Naive thymus-derived CD8-positive, alpha-beta T cell (primary cell): ENCODE measurements around the gene TRAF5. TPM values are rescaled to one million over a fixed set of nuclear protein-coding genes. Genes with fewer than 3 reads are reported as not detected.
A peak's percentile ranks its signal among the peaks of the same experiment; 100 is the strongest.
"Not testable (repeated sequence)": the region's sequence is repeated elsewhere in the genome, so short reads cannot be mapped to it uniquely, and the experiment has no call there.

Source experiments
- ATAC-seq, 2 donors: fragments of 150-1000 bp; cut with Tn5 transposase in 1 of 2; sonication (Bioruptor Pico), chemical (Tn5 transposase) in 1 of 2; 1 replicate in 1 of 2; 2 replicates in 1 of 2; pipeline ENCODE4 v1.10.0; 2021; ENCODE audit warnings: mild to moderate bottlenecking in 2 of 2, moderate library complexity in 2 of 2
- POLR2A ChIA-PET: fragments of 350-600 bp; sonication (Branson Sonifier 250); formaldehyde crosslinking; loops from one replicate; lab custom pipeline; 2021; ENCODE audit warnings: antibody characterized with exemption; lab: Charles Lee
- DNase-seq, 10 donors: peaks; one replicate each; pipeline versions ENCODE4 v3.0.0 to v3.0.0-alpha.2; 2020 to 2022
- H3K27ac Mint-ChIP-seq, 10 donors: one replicate each; pipeline ENCODE4 v1.8.0; 2020 to 2022; ENCODE audit warnings: mild to moderate bottlenecking in 10 of 10, mixed read lengths in 10 of 10, moderate library complexity in 4 of 10, inconsistent platforms in 1 of 10
- H3K27me3 Mint-ChIP-seq, 5 donors: one replicate each; pipeline ENCODE4 v1.8.0; 2021 to 2022; ENCODE audit warnings: mixed read lengths in 5 of 5
- H3K36me3 Mint-ChIP-seq, 3 donors: one replicate each; pipeline ENCODE4 v1.8.0; 2020 to 2022; ENCODE audit warnings: mixed read lengths in 3 of 3, mild to moderate bottlenecking in 2 of 3, inconsistent platforms in 1 of 3
- H3K4me1 Mint-ChIP-seq, 4 donors: one replicate each; pipeline ENCODE4 v1.8.0; 2021 to 2022; ENCODE audit warnings: mixed read lengths in 4 of 4
- H3K4me3 Mint-ChIP-seq, 10 donors: one replicate each; pipeline ENCODE4 v1.8.0; 2020 to 2022; ENCODE audit warnings: mild to moderate bottlenecking in 10 of 10, mixed read lengths in 10 of 10, moderate library complexity in 6 of 10, inconsistent platforms in 1 of 10
- H3K9me3 Mint-ChIP-seq, 9 donors: one replicate each; pipeline ENCODE4 v1.8.0; 2020 to 2022; ENCODE audit warnings: mixed read lengths in 9 of 9, mild to moderate bottlenecking in 3 of 9, inconsistent platforms in 1 of 9, moderate library complexity in 1 of 9
- polyA plus RNA-seq, 3 donors: library from polyadenylated mRNA; unstranded; fragments of 300-500 nt; fragmentation: Illumina TruSeq; gene quantifications; one replicate each; pipeline ENCODE4 v1.2.3, GENCODE V29; 2021
- total RNA-seq, 8 experiments: library from RNA in 2 of 8; stranded (reverse) in 2 of 8; gene quantifications; one replicate each; pipeline ENCODE4 v1.2.3 and lab custom pipeline; 2021 to 2026

Gene TRAF5
- total and polyA plus RNA-seq, 5 experiments from 2014 or later: 18.2 to 74.3 (median 32.5) TPM

- peaks cover 4 to 39% (median 9%) of the 10 kb centered on the region in 3 donors for H3K36me3 Mint-ChIP-seq
- POLR2A ChIA-PET: interaction anchor here (0.8 kb wide), 1 partner anchor 15 kb away, joined by 3 read pairs; no protein-coding TSS in a partner anchor
- DNase-seq (no peak), ATAC-seq (no peak)
- no peak overlapping the region for H3K4me3 Mint-ChIP-seq
- peaks cover 2 to 8% (median 4%) of the 10 kb centered on the region in 4 donors for H3K4me1 Mint-ChIP-seq
- H3K27ac Mint-ChIP-seq: peak overlapping the region in 9 of 10 donors; percentile 31 to 73 (median 49)
- H3K27me3 Mint-ChIP-seq: no peaks in the 10 kb centered on the region
- no peaks in the 10 kb centered on the region for H3K9me3 Mint-ChIP-seq
Measured at GRCh38 chr1:211313392-211313791, 13.2 kb upstream of the TRAF5 start.

GRCh38 chr1:211318576-211319280, 7.9 kb upstream of the TRAF5 start:
- ATAC-seq (no peak), DNase-seq (no peak)
- Mint-ChIP-seq H3K27ac (peak overlapping the region in 5 of 10 donors; percentile 3 to 85 (median 57)), H3K9me3 (no peaks in the 10 kb centered on the region), H3K36me3 (peaks cover under 1 to 13% (median 3%) of the 10 kb centered on the region in 3 donors), H3K4me1 (peaks cover 1 to 12% (median 5%) of the 10 kb centered on the region in 4 donors), H3K4me3 (no peak overlapping the region), H3K27me3 (no peaks in the 10 kb centered on the region)
- POLR2A ChIA-PET: no interaction called here

GRCh38 chr1:211319892-211320291, 6.7 kb upstream of the TRAF5 start:
- Mint-ChIP-seq H3K27ac (no peak overlapping the region), H3K9me3 (no peaks in the 10 kb centered on the region), H3K4me1 (peaks cover 1 to 17% (median 11%) of the 10 kb centered on the region in 4 donors), H3K4me3 (no peak overlapping the region), H3K27me3 (no peaks in the 10 kb centered on the region), H3K36me3 (peaks cover 0 to 4% (median 0%) of the 10 kb centered on the region in 3 donors)
- POLR2A ChIA-PET: no interaction called here
- ATAC-seq (no peak), DNase-seq (no peak)

GRCh38 chr1:211320980-211321379, 5.7 kb upstream of the TRAF5 start:
- no peaks in the 10 kb centered on the region for H3K27me3 Mint-ChIP-seq
- no peak for DNase-seq
- H3K4me1 Mint-ChIP-seq: peaks cover 5 to 27% (median 19%) of the 10 kb centered on the region in 4 donors
- H3K9me3 Mint-ChIP-seq: no peaks in the 10 kb centered on the region
- no peaks in the 10 kb centered on the region for H3K36me3 Mint-ChIP-seq
- POLR2A ChIA-PET: no interaction called here
- ATAC-seq: no peak
- no peak overlapping the region for H3K27ac Mint-ChIP-seq
- no peak overlapping the region for H3K4me3 Mint-ChIP-seq

GRCh38 chr1:211321646-211322045, 5.0 kb upstream of the TRAF5 start:
- DNase-seq, H3K9me3 Mint-ChIP-seq, H3K4me3 Mint-ChIP-seq, H3K36me3 Mint-ChIP-seq, H3K27me3 Mint-ChIP-seq, ATAC-seq, POLR2A ChIA-PET, H3K27ac Mint-ChIP-seq: not testable (repeated sequence)
- H3K4me1 Mint-ChIP-seq: peaks cover 9 to 31% (median 24%) of the 10 kb centered on the region in 4 donors

- ATAC-seq (peak; percentile 64 to 73), DNase-seq (peak in 9 of 10 donors; percentile 41 to 83 (median 70))
- H3K4me3 Mint-ChIP-seq: no peak overlapping the region
- H3K27me3 Mint-ChIP-seq: no peaks in the 10 kb centered on the region
- H3K4me1 Mint-ChIP-seq: peaks cover 18 to 44% (median 34%) of the 10 kb centered on the region in 4 donors
- H3K36me3 Mint-ChIP-seq: no peaks in the 10 kb centered on the region
- no peaks in the 10 kb centered on the region for H3K9me3 Mint-ChIP-seq
- POLR2A ChIA-PET: interaction anchor here (0.7 to 1.4 kb wide), 6 partner anchors 12 to 190 kb away, joined by 3 to 12 read pairs (median 3); no protein-coding TSS in a partner anchor
- H3K27ac Mint-ChIP-seq: peak overlapping the region in 1 of 10 donors; percentile 41
Measured at GRCh38 chr1:211323156-211324063, 3.2 kb upstream of the TRAF5 start.

- H3K27me3 Mint-ChIP-seq: no peaks in the 10 kb centered on the region
- peaks cover 0 to 3% (median 0%) of the 10 kb centered on the region in 3 donors for H3K36me3 Mint-ChIP-seq
Measured at GRCh38 chr1:211324992-211325775, 1.4 kb upstream of the TRAF5 start.

GRCh38 chr1:211326140-211326527, 499 bp upstream of the TRAF5 start:
- POLR2A ChIA-PET: interaction anchor here (1.4 to 6.4 kb wide), 4 partner anchors 12 to 189 kb away, joined by 3 to 50 read pairs (median 24); no protein-coding TSS in a partner anchor
- DNase-seq (peak in 2 of 10 donors; percentile 17 to 23), ATAC-seq (no peak)
- peak overlapping the region; percentile 92 to 98 (median 96) for H3K27ac Mint-ChIP-seq
- H3K4me1 Mint-ChIP-seq: peaks cover 38 to 66% (median 61%) of the 10 kb centered on the region in 4 donors
- H3K27me3 Mint-ChIP-seq: no peaks in the 10 kb centered on the region
- peak overlapping the region; percentile 83 to 95 (median 92) for H3K4me3 Mint-ChIP-seq
- H3K36me3 Mint-ChIP-seq: peaks cover 0 to 11% (median 0%) of the 10 kb centered on the region in 3 donors
- H3K9me3 Mint-ChIP-seq: no peaks in the 10 kb centered on the region

More at GRCh38 chr1:211324992-211325775, 1.4 kb upstream of the TRAF5 start:
- H3K27ac Mint-ChIP-seq: peak overlapping the region; percentile 3 to 98 (median 96)
- H3K4me3 Mint-ChIP-seq: peak overlapping the region; percentile 50 to 95 (median 92)
- H3K9me3 Mint-ChIP-seq: no peaks in the 10 kb centered on the region
- ATAC-seq: no peak
- peaks cover 28 to 60% (median 52%) of the 10 kb centered on the region in 4 donors for H3K4me1 Mint-ChIP-seq
- POLR2A ChIA-PET: interaction anchor here (0.6 to 6.4 kb wide), 6 partner anchors 13 to 1736 kb away, joined by 3 to 50 read pairs (median 4); no protein-coding TSS in a partner anchor
- DNase-seq: no peak

- Mint-ChIP-seq H3K27ac (peak overlapping the region; percentile 92 to 98 (median 95)), H3K36me3 (peaks cover 0 to 11% (median 0%) of the 10 kb centered on the region in 3 donors), H3K4me3 (peak overlapping the region; percentile 90 to 99 (median 94)), H3K9me3 (no peaks in the 10 kb centered on the region), H3K27me3 (no peaks in the 10 kb centered on the region), H3K4me1 (peaks cover 45 to 78% (median 74%) of the 10 kb centered on the region in 4 donors)
- ATAC-seq (peak; percentile 51 to 58), DNase-seq (peak in 8 of 10 donors; percentile 21 to 61 (median 36))
- POLR2A ChIA-PET: interaction anchor here (0.6 to 6.4 kb wide), 11 partner anchors 11 to 81 kb away, joined by 3 to 50 read pairs (median 4); partner anchors contain the start of gene RCOR3
Measured at GRCh38 chr1:211327346-211327921, 801 bp downstream of the TRAF5 start.

- Mint-ChIP-seq H3K4me3 (peak overlapping the region; percentile 90 to 99 (median 94)), H3K27me3 (no peaks in the 10 kb centered on the region), H3K36me3 (peaks cover 0 to 11% (median 0%) of the 10 kb centered on the region in 3 donors), H3K4me1 (peaks cover 51 to 85% (median 82%) of the 10 kb centered on the region in 4 donors), H3K27ac (peak overlapping the region; percentile 92 to 98 (median 95)), H3K9me3 (no peaks in the 10 kb centered on the region)
- DNase-seq (no peak), ATAC-seq (no peak)
- POLR2A ChIA-PET: interaction anchor here (1.0 to 6.4 kb wide), 11 partner anchors 10 to 80 kb away, joined by 3 to 50 read pairs (median 5); partner anchors contain the start of gene RCOR3
Measured at GRCh38 chr1:211328084-211328694, 1.6 kb downstream of the TRAF5 start.
